HepG2 (cell line): ENCODE results near the gene GPS2. TPM values are rescaled to one million over a fixed set of nuclear protein-coding genes. Genes with fewer than 3 reads are reported as not detected.
"Not testable (repeated sequence)": the region's sequence is repeated elsewhere in the genome, so short reads cannot be mapped to it uniquely, and the experiment has no call there.

Experiments
- ATAC-seq: fragments of 200-7000 bp; cut with Tn5 transposase; 3 replicates; pipeline ENCODE4 v1.9.1; 2020; ENCODE audit warnings: mild to moderate bottlenecking, moderate library complexity
- BruUV-seq: library from RNA; stranded (reverse); fragments of 400-500 nt; replicated peaks from 2 replicates; lab custom pipeline; 2021; lab: Mats Ljungman, UMichigan
- CTCF ChIA-PET: fragments of 300-600 bp; formaldehyde crosslinking; extraction: SDS; loops from one replicate; lab custom pipeline; 2021; ENCODE audit warnings: low total read pairs, inconsistent platforms, low intra/inter-chr PET ratio; lab: Yijun Ruan, JAX
- POLR2A ChIA-PET: fragments of 350-600 bp; sonication (Branson Sonifier 250); formaldehyde crosslinking; loops from one replicate; lab custom pipeline; 2020; ENCODE audit warnings: antibody characterized with exemption, inconsistent platforms; lab: Yijun Ruan, JAX
- DNase-seq: peaks from one replicate; pipeline ENCODE4 v3.0.0-alpha.2; 2015; ENCODE audit warnings: low spot score
- FAIRE-seq: peaks from 3 replicates; lab custom pipeline; 2011; peaks lifted over from hg19 to GRCh38; lab: Jason Lieb, UNC
- H2AFZ ChIP-seq: one replicate; pipeline ENCODE4 v1.6.1; 2011; ENCODE audit warnings: low read length, inconsistent platforms
- H3K27ac ChIP-seq: fragments of 300-600 bp; 3 replicates; pipeline ENCODE4 v1.8.0; 2011; ENCODE audit warnings: mixed run types, mild to moderate bottlenecking, mixed read lengths, low read length, inconsistent platforms; ENCODE audit not compliant: insufficient read depth; ENCODE audit errors: extremely low read length
- H3K27me3 ChIP-seq, 2 experiments: fragments of 200-600 bp in 1 of 2; 2 replicates in 1 of 2; 3 replicates in 1 of 2; pipeline versions ENCODE4 v1.6.0 to v1.8.0; 2011; ENCODE audit warnings: low read length in 2 of 2, mild to moderate bottlenecking in 2 of 2, moderate library complexity in 2 of 2, inconsistent platforms in 1 of 2; ENCODE audit not compliant: insufficient read depth in 2 of 2, control insufficient read depth in 1 of 2
- H3K36me3 ChIP-seq, 2 experiments: fragments of 200-600 bp in 1 of 2; replicated peaks in 1 of 2; 2 replicates in 1 of 2; 3 replicates in 1 of 2; pipeline versions ENCODE4 v1.5.1 to v1.8.0; 2011; ENCODE audit warnings: low read length in 2 of 2, inconsistent platforms in 1 of 2; ENCODE audit not compliant: insufficient read depth in 2 of 2, control insufficient read depth in 1 of 2
- H3K4me1 ChIP-seq: 2 replicates; pipeline ENCODE4 v1.5.1; 2012; ENCODE audit warnings: low read length, inconsistent platforms; ENCODE audit not compliant: insufficient read depth
- H3K4me2 ChIP-seq: 2 replicates; pipeline ENCODE4 v1.6.0; 2011; ENCODE audit warnings: low read depth, low read length, inconsistent platforms
- H3K4me3 ChIP-seq, 3 experiments: fragments of 200-600 bp in 1 of 3; sonication (generic), shearing (Covaris generic) in 1 of 3; replicated peaks in 1 of 3; 2 replicates each; pipeline ENCODE4 v1.5.1; 2011 to 2016; ENCODE audit warnings: low read length in 3 of 3, inconsistent platforms in 2 of 3, low read depth in 2 of 3, mild to moderate bottlenecking in 2 of 3, control low read depth in 1 of 3, mixed read lengths in 1 of 3; ENCODE audit not compliant: insufficient read depth in 1 of 3
- H3K79me2 ChIP-seq: one replicate; pipeline ENCODE4 v1.6.1; 2011; ENCODE audit warnings: low read length, inconsistent platforms; ENCODE audit not compliant: insufficient read depth
- H3K9ac ChIP-seq: 2 replicates; pipeline ENCODE4 v1.6.0; 2011; ENCODE audit warnings: mild to moderate bottlenecking, low read depth, low read length, inconsistent platforms; ENCODE audit not compliant: insufficient read depth
- H3K9me3 ChIP-seq: 2 replicates; pipeline ENCODE4 v1.5.1; 2012; ENCODE audit warnings: mild to moderate bottlenecking, low read length
- H4K20me1 ChIP-seq: 2 replicates; pipeline ENCODE4 v1.6.0; 2011; ENCODE audit warnings: inconsistent platforms, mild to moderate bottlenecking, low read length, moderate library complexity; ENCODE audit not compliant: insufficient read depth
- ZNF629 ChIP-seq: sonication (generic); formaldehyde crosslinking; conservative IDR thresholded peaks from 2 replicates; pipeline ENCODE4 v1.5.0; 2020; ENCODE audit warnings: missing genetic modification reagents
- ZNF775 ChIP-seq: sonication (generic); formaldehyde crosslinking; IDR thresholded peaks from 2 replicates; pipeline ENCODE4 v1.4.0; 2020; ENCODE audit warnings: missing genetic modification reagents, mild to moderate bottlenecking, moderate library complexity, borderline replicate concordance
- WGBS: methylation state at CpG from one replicate; pipeline ENCODE4 v1.1.6; 2017; ENCODE audit warnings: low lambda C conversion rate; 5-methylcytosine and 5-hydroxymethylcytosine counted together
- in situ Hi-C: cut with HindIII; loops from 2 replicates; pipeline ENCODE4 v1.10.0; 2017; ENCODE audit warnings: low pct_unique_long_range_greater_than_20kb; ENCODE audit not compliant: extremely low pct_ligation_motif_present
- intact Hi-C: fragments of 100-400 bp; cut with micrococcal nuclease; formaldehyde crosslinking; loops from one replicate; pipeline ENCODE4 v1.10.0; 2022; ENCODE audit not compliant: unreplicated experiment
- polyA plus RNA-seq, 8 experiments: library from polyadenylated mRNA; depleted of rRNA in 3 of 8; stranded (reverse) in 7 of 8; unstranded in 1 of 8; fragments of >200 nt; fragmentation: Illumina TruSeq in 4 of 8; extraction: Trizol in 4 of 8; gene quantifications; 2 replicates each; pipeline versions ENCODE4 v1.2.1 to v1.2.3, GENCODE V29; 2011 to 2016; ENCODE audit warnings: low read depth in 4 of 8, missing spikeins in 1 of 8, mixed read lengths in 1 of 8; ENCODE audit not compliant: insufficient read depth in 1 of 8
- total RNA-seq, 5 experiments: library from RNA; depleted of rRNA; stranded (reverse); fragments of >200 nt; fragmentation: Illumina TruSeq; extraction: Trizol; gene quantifications; 2 replicates each; pipeline ENCODE4 v1.2.3, GENCODE V29; 2016; ENCODE audit warnings: low read depth in 1 of 5

Gene GPS2
- total and polyA plus RNA-seq, 2 of the 13 experiments (the other 11 are each of a cell fraction or from before 2014, with no cell fraction given) = 58.0 to 59.4 TPM

GRCh38 chr17:7336240-7337175 is 21.3 kb upstream of the GPS2 start, which contains the start of gene ACAP1:
TSS of gene ACAP1 (plus strand) at chr17:7336529. CDS start at chr17:7336735, 206 bp downstream.
- no peak within 1 kb of the TSS for H2AFZ ChIP-seq
- intact Hi-C loops = no loop called here
- ChIA-PET POLR2A (interaction anchor here (1.2 to 2.7 kb wide), 2 partner anchors 8 to 23 kb away, joined by 3 to 16 read pairs; no protein-coding TSS in a partner anchor), CTCF (no interaction called here)
- ATAC-seq = no peak
- H3K27ac ChIP-seq = no peak within 1 kb of the TSS
- in situ Hi-C loops = no loop called here
- 37% methylated on average over 9 of the region's 17 CpGs for WGBS
- no peaks in the 10 kb centered on the region for H3K9me3 ChIP-seq
- no peak for FAIRE-seq
- peaks cover 0 to 6% of the 10 kb centered on the region in 2 experiments; a peak in 4 of 5 replicates for H3K27me3 ChIP-seq
- TF ChIP-seq ZNF629 (CRISPR knock-in tag) = peak; percentile 63
- TF ChIP-seq ZNF775 (CRISPR knock-in tag) = no peak
- H3K4me2 ChIP-seq = peak within 1 kb of the TSS; percentile 54; the same call in 1 of the 2 replicates
- H3K4me3 ChIP-seq = peak within 1 kb of the TSS in 1 of 3 experiments; percentile 28; a peak in 1 of 6 replicates
- no peaks in the 10 kb centered on the region for H3K36me3 ChIP-seq
- no peak within 1 kb of the TSS for H3K9ac ChIP-seq
- no peaks in the 10 kb centered on the region for H4K20me1 ChIP-seq
- no peaks in the 10 kb centered on the region for H3K79me2 ChIP-seq
- H3K4me1 ChIP-seq = peaks cover 16% of the 10 kb centered on the region
- no peak for DNase-seq
- BruUV-seq = no TSS peak

GRCh38 chr17:7335765-7336164 is 20.6 kb upstream of the GPS2 start:
- H3K4me3 ChIP-seq, H3K79me2 ChIP-seq, H3K9ac ChIP-seq, H2AFZ ChIP-seq, BruUV-seq, H3K36me3 ChIP-seq, in situ Hi-C loops, H3K27me3 ChIP-seq, CTCF ChIA-PET, H3K27ac ChIP-seq, H4K20me1 ChIP-seq, H3K9me3 ChIP-seq, DNase-seq, intact Hi-C loops, ATAC-seq, FAIRE-seq: not testable (repeated sequence)
- POLR2A ChIA-PET = interaction anchor here (1.2 to 2.7 kb wide), 4 partner anchors 8 to 248 kb away, joined by 3 to 16 read pairs (median 5); partner anchors contain the start of gene MPDU1
- Histone ChIP-seq H3K4me1 (peaks cover 19% of the 10 kb centered on the region), H3K4me2 (0 out of 2 replicates have a peak overlapping the region, but pooled peaks have one; percentile 54)
- WGBS = 59% methylated on average over 12 of the region's 13 CpGs
